Measurements from ENCODE around the gene COA1.

The COA1 gene

GRCh38 chr7:43590862-43591557, 138.3 kb downstream of the COA1 start:
- no peak for DNase-seq (ENCODE audit: low read depth)

- no peak for DNase-seq (ENCODE audit: low read depth)
Observed at GRCh38 chr7:43589728-43590127, 139.6 kb downstream of the COA1 start.

Data from HS-5 (cell line).